NCI-H526 treated with DMSO at 0.1 percent for 48 hours (cell line): ENCODE data around the gene ZNF219.

Source experiments
- DNase-seq: peaks from one replicate; lab custom pipeline; 2025; lab: John Stamatoyannopoulos, UW

The ZNF219 gene

GRCh38 chr14:21084998-21085853, 13.2 kb downstream of the ZNF219 start:
- no peak for DNase-seq

GRCh38 chr14:21084396-21084795, 14.1 kb downstream of the ZNF219 start:
- DNase-seq: no peak

DNA sequence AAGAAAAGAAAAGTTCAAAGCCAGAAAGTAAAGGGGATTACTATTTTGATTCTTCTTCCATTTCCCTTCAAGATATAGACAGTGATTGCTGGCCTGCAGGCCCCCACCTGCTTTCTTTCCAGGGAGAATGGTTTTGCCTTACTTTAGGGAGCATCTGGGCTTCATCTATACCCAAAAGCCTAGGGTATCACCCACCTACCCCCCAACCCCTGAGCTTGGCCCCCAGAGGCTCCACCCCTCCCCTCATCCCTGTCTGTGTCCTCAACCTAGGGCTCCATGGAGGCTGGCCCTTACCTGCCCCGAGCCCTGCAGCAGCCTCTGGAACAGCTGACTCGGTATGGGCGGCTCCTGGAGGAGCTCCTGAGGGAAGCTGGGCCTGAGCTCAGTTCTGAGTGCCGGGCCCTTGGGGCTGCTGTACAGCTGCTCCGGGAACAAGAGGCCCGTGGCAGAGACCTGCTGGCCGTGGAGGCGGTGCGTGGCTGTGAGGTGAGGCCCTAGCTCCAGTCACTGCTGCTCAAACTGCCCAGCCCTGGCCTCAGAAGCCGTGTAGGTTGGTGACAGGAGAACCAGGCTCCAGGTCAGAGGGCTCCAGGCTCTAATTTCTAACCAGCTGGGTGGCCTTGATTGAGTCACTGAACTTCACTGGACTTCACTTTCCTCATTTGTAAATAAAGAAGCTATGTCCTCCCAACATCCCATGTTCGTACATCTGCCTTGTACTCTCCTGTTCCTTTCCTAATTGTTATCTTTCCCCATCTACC, 14.7 kb downstream of the ZNF219 start:
- no peak for DNase-seq

DNA sequence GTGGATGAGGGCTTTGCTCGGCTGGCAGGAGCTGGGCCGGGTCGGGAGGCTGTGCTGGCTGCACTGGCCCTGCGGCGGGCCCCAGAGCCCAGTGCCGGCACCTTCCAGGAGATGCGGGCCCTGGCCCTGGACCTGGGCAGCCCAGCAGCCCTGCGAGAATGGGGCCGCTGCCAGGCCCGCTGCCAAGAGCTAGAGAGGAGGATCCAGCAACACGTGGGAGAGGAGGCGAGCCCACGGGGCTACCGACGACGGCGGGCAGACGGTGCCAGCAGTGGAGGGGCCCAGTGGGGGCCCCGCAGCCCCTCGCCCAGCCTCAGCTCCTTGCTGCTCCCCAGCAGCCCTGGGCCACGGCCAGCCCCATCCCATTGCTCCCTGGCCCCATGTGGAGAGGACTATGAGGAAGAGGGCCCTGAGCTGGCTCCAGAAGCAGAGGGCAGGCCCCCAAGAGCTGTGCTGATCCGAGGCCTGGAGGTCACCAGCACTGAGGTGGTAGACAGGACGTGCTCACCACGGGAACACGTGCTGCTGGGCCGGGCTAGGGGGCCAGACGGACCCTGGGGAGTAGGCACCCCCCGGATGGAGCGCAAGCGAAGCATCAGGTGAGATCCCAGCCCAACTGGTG, 16.8 kb downstream of the ZNF219 start:
- no peak for DNase-seq

DNA sequence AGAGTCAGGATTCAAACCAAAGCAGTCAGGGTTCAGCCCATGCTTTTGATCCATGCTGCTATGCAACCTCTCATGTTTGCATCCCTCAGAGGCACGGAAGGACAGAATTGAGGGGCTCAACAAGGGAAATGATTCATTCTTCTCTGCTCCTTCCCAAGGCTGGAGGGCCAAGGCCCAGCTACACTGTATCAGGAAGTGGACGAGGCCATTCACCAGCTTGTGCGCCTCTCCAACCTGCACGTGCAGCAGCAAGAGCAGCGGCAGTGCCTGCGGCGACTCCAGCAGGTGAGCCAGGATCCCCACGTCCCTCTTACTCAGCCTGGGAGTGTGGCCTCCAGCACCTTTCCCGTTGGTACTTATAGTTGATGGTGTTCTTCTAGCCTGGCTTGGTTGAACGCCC, 19.7 kb downstream of the ZNF219 start:
- no peak for DNase-seq

DNA sequence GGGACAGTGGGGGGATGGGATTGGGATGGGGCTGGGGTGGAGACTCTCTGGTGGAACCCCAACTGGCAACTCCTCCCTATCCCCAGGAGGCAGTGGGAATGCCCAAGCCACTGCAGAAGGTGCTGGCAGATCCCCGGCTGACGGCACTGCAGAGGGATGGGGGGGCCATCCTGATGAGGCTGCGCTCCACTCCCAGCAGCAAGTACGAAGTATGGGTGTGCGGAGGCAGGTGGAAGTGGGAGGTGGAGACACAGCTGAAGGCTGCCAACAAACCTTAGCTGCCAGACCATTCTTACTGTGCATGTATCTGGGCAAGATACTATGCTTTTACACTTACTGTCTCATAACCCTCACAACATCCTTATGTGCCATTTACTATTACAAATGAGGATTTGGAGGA, 20.2 kb downstream of the ZNF219 start:
- no peak for DNase-seq

DNA sequence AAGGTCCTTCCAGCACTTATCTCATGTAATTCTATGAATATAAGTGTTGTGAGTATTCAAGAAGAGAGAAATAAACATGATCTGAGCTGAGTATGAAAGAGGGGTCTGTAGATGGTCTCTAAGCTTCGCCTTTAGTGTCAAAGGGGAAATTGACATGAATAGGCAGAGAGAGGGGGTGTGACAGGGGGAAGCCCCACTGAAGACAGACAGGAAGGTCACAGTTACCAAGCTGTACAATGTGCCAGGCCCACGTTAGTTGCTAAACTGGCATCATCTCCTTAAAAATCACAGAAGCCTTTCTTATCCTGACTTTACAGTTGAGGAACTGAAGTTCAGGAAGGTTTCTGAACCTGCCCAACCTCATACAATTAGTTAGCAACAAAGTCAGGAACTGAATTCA, 20.8 kb downstream of the ZNF219 start:
- DNase-seq: no peak

DNA sequence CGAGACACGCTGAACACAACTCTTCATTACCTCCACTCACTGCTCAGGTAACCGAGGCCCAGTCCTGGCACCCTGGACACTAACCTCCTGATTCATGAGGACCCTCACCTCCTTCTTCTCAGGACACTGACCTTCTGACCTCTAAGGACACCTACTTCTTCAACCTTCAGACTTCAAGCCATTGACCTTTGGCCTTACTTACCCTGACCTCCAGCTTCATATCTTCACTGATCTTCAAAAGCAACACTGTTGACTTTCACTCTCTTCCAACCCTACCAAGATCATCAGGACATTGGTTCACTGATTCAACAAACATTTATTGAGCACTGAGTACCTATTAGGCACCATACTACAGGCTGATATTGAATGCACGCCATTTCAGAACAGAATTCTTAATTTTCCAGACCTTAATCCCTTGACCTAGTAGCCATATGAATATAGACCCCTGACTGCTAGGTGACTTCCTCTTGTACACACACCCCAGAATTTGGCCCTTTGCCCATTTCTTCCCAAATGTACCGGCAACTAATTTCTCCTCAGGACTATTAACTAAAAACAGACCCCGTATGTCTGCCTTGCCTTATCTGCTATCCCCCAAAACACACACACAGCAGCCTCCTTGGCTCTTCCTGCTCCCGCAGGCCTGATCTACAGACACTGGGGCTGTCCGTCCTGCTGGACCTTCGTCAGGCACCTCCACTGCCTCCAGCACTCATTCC, 22.6 kb downstream of the ZNF219 start:
- DNase-seq: no peak

DNA sequence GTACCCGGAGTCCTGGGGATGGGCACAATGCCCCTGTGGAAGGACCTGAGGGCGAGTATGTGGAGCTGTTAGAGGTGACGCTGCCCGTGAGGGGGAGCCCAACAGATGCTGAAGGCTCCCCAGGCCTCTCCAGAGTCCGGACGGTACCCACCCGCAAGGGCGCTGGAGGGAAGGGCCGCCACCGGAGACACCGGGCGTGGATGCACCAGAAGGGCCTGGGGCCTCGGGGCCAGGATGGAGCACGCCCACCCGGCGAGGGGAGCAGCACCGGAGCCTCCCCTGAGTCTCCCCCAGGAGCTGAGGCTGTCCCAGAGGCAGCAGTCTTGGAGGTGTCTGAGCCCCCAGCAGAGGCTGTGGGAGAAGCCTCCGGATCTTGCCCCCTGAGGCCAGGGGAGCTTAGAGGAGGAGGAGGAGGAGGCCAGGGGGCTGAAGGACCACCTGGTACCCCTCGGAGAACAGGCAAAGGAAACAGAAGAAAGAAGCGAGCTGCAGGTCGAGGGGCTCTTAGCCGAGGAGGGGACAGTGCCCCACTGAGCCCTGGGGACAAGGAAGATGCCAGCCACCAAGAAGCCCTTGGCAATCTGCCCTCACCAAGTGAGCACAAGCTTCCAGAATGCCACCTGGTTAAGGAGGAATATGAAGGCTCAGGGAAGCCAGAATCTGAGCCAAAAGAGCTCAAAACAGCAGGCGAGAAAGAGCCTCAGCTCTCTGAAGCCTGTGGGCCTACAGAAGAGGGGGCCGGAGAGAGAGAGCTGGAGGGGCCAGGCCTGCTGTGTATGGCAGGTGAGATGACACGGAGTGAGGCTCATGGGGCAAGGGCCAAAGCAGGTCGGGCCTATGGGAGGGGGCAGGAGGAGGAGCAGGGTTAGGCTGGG, 23.8 kb downstream of the ZNF219 start:
- DNase-seq: no peak

GRCh38 chr14:21073921-21074320, 24.5 kb downstream of the ZNF219 start:
- no peak for DNase-seq

- DNase-seq: no peak
Observed at GRCh38 chr14:21072781-21073339, 25.6 kb downstream of the ZNF219 start.

DNA sequence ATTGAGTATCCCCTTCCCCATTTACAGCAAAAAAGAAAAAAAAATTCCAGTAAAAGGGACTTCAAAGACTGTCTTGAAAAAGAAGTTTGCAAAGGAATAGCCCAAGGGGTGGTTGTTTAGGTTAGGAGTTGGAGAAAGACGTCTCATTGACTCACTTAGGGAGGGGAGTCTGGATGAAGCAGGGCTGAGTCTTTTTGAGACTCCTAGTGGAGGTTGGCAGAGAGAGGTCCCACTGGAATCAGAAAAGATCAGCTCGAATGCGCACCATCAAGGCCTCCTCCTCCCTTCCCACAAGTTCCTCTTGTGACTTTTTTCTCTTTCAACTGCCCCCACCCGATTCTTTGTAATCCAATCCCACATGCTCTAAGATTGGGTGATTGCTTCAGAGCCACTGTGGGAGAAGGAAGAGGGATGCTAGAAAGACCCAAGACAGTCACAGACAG, 26.4 kb downstream of the ZNF219 start:
- DNase-seq: no peak

DNA sequence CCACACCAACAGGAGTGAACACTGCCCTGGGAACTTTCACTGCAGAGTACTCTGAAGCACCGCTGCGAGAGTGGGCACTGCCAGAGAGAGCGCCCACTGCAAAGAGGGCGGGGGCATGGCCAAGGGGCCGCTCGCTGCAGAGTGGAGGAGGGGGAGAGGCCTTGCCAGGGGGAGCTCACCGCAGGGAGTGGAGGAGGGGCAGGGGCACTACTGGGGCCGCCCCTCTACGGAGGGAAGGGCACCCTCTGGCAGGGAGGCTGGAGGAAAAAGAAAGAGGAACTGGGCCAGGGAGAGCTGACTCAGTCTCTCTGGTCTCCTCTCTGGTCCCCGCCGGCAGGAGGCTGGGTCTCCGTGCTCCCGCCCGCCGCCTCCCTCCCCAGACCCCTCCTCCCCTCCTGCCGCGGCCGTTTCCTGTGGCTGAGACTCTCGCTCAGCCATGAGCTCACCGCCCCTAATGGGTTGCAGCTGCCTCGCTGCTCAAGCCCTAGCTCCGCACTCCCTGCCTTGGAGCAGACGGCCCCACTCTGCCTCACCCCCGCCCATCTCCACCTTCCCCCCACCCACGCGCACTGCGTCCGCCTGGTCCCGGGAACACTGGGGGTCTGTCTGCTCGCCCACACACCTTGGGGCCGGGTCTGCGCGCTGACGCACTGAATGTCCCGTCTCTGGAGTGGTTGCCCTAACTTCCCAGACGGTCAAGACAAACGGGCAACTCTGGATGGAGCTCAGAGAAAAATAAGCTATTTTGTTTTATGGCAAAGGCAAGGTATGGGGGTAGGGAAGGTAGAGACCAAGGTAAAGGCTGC, 27.0 kb downstream of the ZNF219 start:
- peak; percentile 68 for DNase-seq

DNA sequence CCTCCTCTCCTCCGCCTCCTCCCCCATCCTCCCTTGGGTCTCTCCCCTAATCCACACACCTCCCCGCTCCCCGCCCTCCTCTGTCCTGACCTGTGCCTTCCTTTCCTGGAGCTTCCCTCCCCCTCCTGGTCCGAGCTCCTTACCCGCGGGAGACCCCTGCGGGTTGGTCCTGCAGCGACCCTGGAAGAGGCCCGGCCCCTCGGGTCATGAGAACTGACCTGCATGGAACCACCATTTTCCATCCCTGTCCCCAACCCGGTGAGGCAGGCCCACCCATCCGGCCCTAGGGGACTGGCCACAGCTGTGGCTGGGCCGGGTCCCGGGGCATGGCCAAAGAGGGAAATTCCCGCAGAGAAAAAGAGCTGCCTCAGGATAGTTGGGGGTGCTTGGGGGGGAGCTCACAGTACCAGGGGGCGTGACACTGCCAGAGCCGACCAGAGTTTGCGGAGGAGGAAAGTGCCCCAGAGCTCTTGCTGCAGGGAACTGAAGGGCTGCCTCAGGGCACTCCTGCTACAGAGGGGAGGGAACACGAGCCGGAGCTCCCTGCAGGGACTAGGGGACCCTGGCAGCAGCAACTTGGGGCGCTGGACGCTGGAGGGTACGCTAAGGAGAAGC, 27.7 kb downstream of the ZNF219 start:
- DNase-seq: no peak

DNA sequence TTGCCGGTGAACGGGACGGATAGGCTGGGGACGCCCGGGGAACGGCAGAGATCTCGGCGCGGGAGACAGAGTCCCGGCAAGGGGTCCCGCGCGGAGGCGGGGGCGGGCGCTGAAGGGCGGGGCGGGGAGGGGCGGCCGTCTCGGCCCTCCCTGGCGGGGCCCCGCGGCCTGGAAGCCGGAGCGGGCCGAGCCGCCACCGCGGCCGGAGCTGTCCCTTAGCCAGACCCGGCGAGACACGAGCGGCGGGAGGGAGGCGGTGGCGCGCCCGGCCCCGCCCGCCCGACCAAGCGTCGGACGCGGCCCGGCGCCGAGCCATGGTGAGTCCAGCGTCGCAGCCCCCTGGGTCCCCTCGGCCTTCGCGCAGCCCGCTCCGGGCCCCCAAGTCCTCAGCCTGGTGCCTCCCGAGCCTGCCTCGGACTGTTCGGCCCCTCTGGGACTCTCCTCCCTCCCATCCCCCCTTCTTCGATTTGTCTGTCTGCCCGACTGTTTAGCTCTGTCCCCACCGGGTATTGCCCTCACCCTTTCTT, 28.3 kb downstream of the ZNF219 start, which contains the start of gene ARHGEF40:
ARHGEF40 (plus strand) TSS at position 222 of the 527 bp plus-strand sequence; CDS start at position 315, 93 bp downstream.
- no peak for DNase-seq

GRCh38 chr14:21069388-21070082, 28.9 kb downstream of the ZNF219 start:
- no peak for DNase-seq

- peak; percentile 43 for DNase-seq
Observed at GRCh38 chr14:21068521-21069387, 29.7 kb downstream of the ZNF219 start.
